Measurements from ENCODE around the gene NTRK2.

Gene NTRK2

DNA sequence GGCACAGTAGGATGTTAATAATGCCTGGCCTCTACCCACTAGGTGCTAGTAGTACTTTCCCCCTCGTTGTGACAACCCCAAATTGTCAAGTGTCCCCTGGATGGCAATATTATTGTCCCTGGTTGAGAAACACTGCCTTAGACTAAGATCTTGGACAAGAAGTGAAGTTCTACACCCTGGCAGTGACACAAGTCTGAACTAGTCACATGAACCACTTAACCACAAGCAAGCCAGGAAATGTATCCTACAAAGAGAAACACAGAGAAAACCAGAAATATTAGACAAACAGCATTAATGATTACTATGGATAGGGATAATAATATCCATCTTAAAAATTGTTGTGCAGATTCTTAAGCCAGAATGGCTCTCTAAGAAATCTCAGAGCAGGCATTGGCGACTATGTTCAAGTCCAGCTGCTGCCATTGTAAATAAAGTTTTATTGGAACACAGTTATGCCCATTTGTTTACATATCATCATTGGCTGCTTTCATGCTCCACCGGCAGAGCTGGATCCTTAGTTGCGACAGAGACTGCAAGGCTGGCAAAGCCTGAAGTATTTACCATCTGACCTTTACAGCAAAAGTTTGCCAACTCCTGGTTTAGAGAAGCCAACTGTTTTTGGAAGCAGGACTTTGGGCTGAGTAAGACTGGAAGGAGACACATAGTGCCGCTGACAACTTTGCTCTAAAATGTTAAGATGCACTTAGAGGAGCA lies 80.8 kb downstream of the NTRK2 start:
- TF ChIP-seq, protein P1, sequence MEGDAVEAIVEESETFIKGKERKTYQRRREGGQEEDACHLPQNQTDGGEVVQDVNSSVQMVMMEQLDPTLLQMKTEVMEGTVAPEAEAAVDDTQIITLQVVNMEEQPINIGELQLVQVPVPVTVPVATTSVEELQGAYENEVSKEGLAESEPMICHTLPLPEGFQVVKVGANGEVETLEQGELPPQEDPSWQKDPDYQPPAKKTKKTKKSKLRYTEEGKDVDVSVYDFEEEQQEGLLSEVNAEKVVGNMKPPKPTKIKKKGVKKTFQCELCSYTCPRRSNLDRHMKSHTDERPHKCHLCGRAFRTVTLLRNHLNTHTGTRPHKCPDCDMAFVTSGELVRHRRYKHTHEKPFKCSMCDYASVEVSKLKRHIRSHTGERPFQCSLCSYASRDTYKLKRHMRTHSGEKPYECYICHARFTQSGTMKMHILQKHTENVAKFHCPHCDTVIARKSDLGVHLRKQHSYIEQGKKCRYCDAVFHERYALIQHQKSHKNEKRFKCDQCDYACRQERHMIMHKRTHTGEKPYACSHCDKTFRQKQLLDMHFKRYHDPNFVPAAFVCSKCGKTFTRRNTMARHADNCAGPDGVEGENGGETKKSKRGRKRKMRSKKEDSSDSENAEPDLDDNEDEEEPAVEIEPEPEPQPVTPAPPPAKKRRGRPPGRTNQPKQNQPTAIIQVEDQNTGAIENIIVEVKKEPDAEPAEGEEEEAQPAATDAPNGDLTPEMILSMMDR (conservative IDR thresholded peaks at IDR 0.05), result no peak
- no peak overlapping the region; the same call in 1 of the 2 replicates for H3K27ac ChIP-seq

DNA sequence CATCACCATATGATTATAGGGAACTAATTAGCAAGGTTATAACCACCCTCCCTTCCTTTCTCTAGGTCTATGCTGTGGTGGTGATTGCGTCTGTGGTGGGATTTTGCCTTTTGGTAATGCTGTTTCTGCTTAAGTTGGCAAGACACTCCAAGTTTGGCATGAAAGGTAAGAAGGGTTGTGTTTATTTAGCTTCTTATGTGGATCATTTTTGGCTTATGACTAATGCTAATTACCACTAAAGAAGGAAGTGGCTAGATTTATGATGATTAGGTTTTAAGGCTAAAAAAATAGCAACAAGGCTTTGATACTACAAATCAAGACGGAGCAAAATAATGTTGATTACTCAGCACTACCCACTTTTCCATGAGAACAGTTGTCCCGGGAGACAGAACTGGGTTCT lies 82.4 kb downstream of the NTRK2 start:
- no peak overlapping the region for H3K27ac ChIP-seq
- TF ChIP-seq, protein P1 (conservative IDR thresholded peaks at IDR 0.05), result no peak

DNA sequence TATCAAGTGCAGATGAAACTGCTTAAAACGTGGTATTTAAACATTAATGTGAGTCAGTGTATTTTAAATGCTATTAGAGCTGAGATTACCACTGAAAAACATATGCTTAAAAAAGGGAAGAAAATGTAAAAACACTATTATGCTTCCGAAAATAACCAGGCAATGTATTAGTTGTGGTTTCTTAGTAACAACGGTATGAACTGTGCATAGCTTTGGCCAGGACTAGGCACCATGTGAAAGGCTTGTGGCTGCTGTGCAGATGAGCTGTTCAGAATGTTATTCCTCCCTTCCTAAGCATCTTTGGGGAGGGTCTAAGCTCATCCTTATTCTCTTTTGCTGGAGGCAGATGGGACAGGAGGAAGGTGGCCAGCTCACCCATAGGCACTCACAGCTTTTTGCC lies 84.9 kb downstream of the NTRK2 start:
- TF ChIP-seq, protein P1 (conservative IDR thresholded peaks at IDR 0.05), result no peak
- H3K27ac ChIP-seq, result no peak overlapping the region

DNA sequence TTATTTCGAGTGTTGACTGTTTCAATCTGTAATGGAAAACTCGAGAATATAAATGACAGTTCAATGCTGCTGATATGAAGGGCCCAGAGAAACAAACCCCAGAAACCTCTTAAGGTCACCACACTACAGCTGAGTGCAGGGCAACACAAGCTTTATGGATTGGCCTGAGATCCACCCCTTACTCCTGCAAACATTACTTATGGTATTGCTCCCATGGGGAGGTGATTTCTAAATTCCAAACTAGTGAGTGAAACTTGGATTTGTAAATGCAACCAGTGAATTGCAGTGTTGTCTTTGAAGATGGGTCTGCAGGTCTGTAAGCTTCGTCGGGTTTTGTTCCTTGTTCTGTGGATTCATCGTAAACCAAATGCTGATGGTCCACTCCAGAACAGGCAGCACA lies 85.4 kb downstream of the NTRK2 start:
- H3K27ac ChIP-seq, result no peak overlapping the region

DNA sequence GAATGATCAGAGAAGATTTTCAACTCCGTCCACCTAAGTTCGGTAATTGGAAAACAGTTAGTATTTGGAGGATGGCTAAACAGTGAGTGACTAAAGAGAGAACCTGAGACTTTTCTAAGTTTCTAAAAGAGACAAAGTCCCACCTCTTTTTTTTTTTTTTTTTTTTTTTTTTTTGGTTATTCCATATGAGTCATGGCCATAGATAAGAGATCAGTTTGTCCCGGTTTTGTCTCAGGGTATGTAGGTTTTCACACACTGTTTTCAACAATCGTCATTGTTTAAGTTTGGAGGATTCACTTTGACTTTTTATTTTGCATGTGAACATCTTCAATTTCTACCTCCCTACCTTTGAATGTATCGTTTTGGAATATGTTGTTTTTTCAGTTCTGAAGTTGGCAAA lies 85.9 kb downstream of the NTRK2 start:
- TF ChIP-seq, protein P1 (conservative IDR thresholded peaks at IDR 0.05), result no peak
- H3K27ac ChIP-seq, result no peak overlapping the region

More for the DNA sequence above, 85.4 kb downstream of the NTRK2 start:
- TF ChIP-seq, protein P1 (conservative IDR thresholded peaks at IDR 0.05), result no peak

DNA sequence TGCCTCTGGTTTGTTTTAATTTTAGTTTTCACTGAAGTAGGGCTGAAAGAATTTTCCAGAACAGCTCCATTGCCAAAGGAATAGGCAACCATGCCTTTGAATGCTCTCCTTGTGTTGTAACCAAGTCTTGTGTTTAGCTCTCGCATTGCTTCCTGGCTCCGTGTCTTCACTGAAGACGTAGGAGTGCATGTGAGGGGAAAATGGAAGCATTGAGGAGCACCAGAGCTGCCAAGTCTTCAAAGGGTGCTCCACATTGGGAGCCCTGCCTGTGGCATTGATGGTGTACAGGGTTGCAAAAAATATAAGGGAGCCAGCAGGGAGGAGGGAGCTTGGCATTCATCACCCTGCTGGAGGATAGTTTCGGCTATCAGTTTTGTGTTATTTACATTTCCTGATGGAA lies 86.6 kb downstream of the NTRK2 start:
- TF ChIP-seq, protein P1 (conservative IDR thresholded peaks at IDR 0.05), result no peak

DNA sequence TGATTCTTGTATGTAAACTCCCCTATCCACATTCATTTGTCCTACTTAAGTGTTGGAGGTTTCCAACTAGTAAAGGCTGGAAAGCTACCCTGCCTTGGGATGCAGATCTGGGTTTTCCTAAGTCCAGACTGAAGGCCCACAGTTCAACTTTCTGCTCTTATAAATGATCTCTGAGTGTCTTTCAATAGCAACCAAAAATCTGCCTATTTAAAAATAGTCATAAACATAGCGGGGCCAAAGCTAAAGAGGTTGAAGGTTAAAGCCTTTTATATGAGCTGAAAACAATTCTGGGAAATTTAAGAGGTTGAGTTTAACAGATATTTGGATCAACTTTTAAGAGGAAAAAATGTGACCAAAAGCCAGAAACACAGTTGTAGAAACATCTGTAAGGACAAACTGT lies 87.2 kb downstream of the NTRK2 start:
- TF ChIP-seq, protein P1 (conservative IDR thresholded peaks at IDR 0.05), result no peak
- H3K27ac ChIP-seq, result no peak overlapping the region

More for the DNA sequence above, 86.6 kb downstream of the NTRK2 start:
- no peak overlapping the region for H3K27ac ChIP-seq
